ENCODE measurements around the gene DPH6.

GRCh38 chr15:35444557-35445204, 101.3 kb downstream of the DPH6 start:
- TF ChIP-seq POLR2A (IDR thresholded peaks at IDR 0.05) (no peak), CTCF (IDR thresholded peaks at IDR 0.05 in 4 of 5, conservative IDR thresholded peaks at IDR 0.05 in 1 of 5) (peak; percentile 25 to 76 (median 47))
